Neural cell (in vitro differentiated cells): ENCODE measurements around the gene SV2B.

ENCODE experiments used
- EP300 ChIP-seq: fragments of 450-650 bp; conservative IDR thresholded peaks from 2 replicates; pipeline ENCODE4 v1.6.1; 2014; ENCODE audit warnings: antibody characterized with exemption, mild to moderate bottlenecking, moderate library complexity; ENCODE audit not compliant: poor library complexity, severe bottlenecking
- EZH2 ChIP-seq: fragments of 200-600, 300-800 bp; shearing (Covaris generic), sonication (generic); IDR thresholded peaks from 2 replicates; pipeline ENCODE4 v1.6.1; 2014; ENCODE audit warnings: antibody characterized with exemption, low read length, borderline replicate concordance, mild to moderate bottlenecking; ENCODE audit not compliant: insufficient read depth, poor library complexity, severe bottlenecking
- POLR2AphosphoS5 ChIP-seq: IDR thresholded peaks from 2 replicates; pipeline ENCODE4 v1.6.1; 2012
- RAD21 ChIP-seq: fragments of 450-650 bp; conservative IDR thresholded peaks from 2 replicates; pipeline ENCODE4 v1.6.1; 2014; ENCODE audit warnings: antibody characterized with exemption, mild to moderate bottlenecking, moderate library complexity
- TF ChIP-seq, protein P1 (sequence below): fragments of 450-650 bp; IDR thresholded peaks from 2 replicates; pipeline ENCODE4 v1.5.1; 2014; ENCODE audit warnings: antibody characterized with exemption, mild to moderate bottlenecking, moderate library complexity; ENCODE audit not compliant: poor library complexity, severe bottlenecking
- TF ChIP-seq, protein P2 (sequence below): IDR thresholded peaks from 2 replicates; pipeline ENCODE4 v1.6.1; 2012; ENCODE audit warnings: borderline replicate concordance

DNA sequence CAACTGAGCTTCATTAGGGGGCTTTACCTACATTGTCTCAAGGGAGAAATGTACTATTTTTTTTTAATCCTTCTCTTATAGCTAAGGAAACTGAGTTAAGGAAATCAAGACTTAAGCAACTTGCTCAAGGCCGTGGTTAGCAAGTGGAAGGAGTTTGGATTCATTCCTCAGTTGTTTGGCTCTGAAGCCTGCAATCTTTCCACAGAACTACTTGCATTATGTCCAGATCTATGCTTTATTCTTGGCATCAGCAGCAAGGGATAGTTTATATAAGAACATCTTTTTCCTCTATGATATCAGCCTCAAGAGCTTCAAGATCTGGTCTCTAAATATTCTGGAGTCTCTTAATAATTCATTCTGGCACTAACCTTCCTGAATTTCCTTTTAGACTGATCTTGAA lies 182.4 kb downstream of the SV2B start:
- TF ChIP-seq, protein P1, sequence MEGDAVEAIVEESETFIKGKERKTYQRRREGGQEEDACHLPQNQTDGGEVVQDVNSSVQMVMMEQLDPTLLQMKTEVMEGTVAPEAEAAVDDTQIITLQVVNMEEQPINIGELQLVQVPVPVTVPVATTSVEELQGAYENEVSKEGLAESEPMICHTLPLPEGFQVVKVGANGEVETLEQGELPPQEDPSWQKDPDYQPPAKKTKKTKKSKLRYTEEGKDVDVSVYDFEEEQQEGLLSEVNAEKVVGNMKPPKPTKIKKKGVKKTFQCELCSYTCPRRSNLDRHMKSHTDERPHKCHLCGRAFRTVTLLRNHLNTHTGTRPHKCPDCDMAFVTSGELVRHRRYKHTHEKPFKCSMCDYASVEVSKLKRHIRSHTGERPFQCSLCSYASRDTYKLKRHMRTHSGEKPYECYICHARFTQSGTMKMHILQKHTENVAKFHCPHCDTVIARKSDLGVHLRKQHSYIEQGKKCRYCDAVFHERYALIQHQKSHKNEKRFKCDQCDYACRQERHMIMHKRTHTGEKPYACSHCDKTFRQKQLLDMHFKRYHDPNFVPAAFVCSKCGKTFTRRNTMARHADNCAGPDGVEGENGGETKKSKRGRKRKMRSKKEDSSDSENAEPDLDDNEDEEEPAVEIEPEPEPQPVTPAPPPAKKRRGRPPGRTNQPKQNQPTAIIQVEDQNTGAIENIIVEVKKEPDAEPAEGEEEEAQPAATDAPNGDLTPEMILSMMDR, result no peak
- TF ChIP-seq EZH2 (no peak), EP300 (no peak), POLR2AphosphoS5 (no peak), RAD21 (no peak)
- TF ChIP-seq, protein P2, sequence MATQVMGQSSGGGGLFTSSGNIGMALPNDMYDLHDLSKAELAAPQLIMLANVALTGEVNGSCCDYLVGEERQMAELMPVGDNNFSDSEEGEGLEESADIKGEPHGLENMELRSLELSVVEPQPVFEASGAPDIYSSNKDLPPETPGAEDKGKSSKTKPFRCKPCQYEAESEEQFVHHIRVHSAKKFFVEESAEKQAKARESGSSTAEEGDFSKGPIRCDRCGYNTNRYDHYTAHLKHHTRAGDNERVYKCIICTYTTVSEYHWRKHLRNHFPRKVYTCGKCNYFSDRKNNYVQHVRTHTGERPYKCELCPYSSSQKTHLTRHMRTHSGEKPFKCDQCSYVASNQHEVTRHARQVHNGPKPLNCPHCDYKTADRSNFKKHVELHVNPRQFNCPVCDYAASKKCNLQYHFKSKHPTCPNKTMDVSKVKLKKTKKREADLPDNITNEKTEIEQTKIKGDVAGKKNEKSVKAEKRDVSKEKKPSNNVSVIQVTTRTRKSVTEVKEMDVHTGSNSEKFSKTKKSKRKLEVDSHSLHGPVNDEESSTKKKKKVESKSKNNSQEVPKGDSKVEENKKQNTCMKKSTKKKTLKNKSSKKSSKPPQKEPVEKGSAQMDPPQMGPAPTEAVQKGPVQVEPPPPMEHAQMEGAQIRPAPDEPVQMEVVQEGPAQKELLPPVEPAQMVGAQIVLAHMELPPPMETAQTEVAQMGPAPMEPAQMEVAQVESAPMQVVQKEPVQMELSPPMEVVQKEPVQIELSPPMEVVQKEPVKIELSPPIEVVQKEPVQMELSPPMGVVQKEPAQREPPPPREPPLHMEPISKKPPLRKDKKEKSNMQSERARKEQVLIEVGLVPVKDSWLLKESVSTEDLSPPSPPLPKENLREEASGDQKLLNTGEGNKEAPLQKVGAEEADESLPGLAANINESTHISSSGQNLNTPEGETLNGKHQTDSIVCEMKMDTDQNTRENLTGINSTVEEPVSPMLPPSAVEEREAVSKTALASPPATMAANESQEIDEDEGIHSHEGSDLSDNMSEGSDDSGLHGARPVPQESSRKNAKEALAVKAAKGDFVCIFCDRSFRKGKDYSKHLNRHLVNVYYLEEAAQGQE, result no peak
